Endothelial cell of umbilical vein (primary cell): ENCODE results near the gene PIAS2. TPM values are rescaled to one million over a fixed set of nuclear protein-coding genes. Genes with fewer than 3 reads are reported as not detected.

ENCODE experiments used
- BruUV-seq: library from RNA; stranded (reverse); fragments of 400-500 nt; replicated peaks from 2 replicates; lab custom pipeline; 2021; lab: Mats Ljungman, UMichigan
- CTCF ChIA-PET: fragments of 300-600, 350-600 bp; sonication (Branson Sonifier 250); formaldehyde crosslinking; loops from one replicate; lab custom pipeline; 2021; ENCODE audit warnings: antibody characterized with exemption, inconsistent platforms; lab: Charles Lee
- POLR2A ChIA-PET: fragments of 300-600, 350-600 bp; sonication (Branson Sonifier 250); formaldehyde crosslinking; loops from one replicate; lab custom pipeline; 2021; ENCODE audit warnings: antibody characterized with exemption, inconsistent platforms; lab: Charles Lee
- DNase-seq: peaks from one replicate; pipeline ENCODE4 v3.0.0-alpha.2; 2011; ENCODE audit warnings: low read depth, low spot score
- FAIRE-seq: peaks from 2 replicates; lab custom pipeline; 2011; peaks lifted over from hg19 to GRCh38; lab: Jason Lieb, UNC
- H2AFZ ChIP-seq: 2 replicates; pipeline ENCODE4 v1.6.0; 2012; ENCODE audit warnings: low read depth, low read length, control low read depth, inconsistent platforms
- H3K27ac ChIP-seq: 2 replicates; pipeline ENCODE4 v1.5.1; 2011; ENCODE audit warnings: low read depth, mild to moderate bottlenecking, control low read depth, low read length, moderate library complexity; ENCODE audit not compliant: insufficient read depth
- H3K27me3 ChIP-seq, 2 experiments: 2 replicates each; pipeline versions ENCODE4 v1.6.0 to v1.6.1; 2011; ENCODE audit warnings: low read length in 2 of 2, mixed read lengths in 1 of 2; ENCODE audit not compliant: control insufficient read depth in 2 of 2, insufficient read depth in 2 of 2
- H3K36me3 ChIP-seq, 2 experiments: 2 replicates in 1 of 2; 3 replicates in 1 of 2; pipeline ENCODE4 v1.5.1; 2011; ENCODE audit warnings: low read length in 2 of 2, mild to moderate bottlenecking in 1 of 2, moderate library complexity in 1 of 2; ENCODE audit not compliant: control insufficient read depth in 2 of 2, insufficient read depth in 2 of 2; ENCODE audit errors: extremely low read depth in 1 of 2
- H3K4me1 ChIP-seq: 3 replicates; pipeline ENCODE4 v1.5.1; 2011; ENCODE audit warnings: mild to moderate bottlenecking, low read length; ENCODE audit not compliant: control insufficient read depth, insufficient read depth; ENCODE audit errors: extremely low read depth
- H3K4me2 ChIP-seq: 2 replicates; pipeline ENCODE4 v1.6.1; 2011; ENCODE audit warnings: low read length, control low read depth, mixed read lengths; ENCODE audit not compliant: insufficient read depth
- H3K4me3 ChIP-seq, 3 experiments: fragments of 200-600 bp in 1 of 3; sonication (generic), shearing (Covaris generic) in 1 of 3; replicated peaks in 1 of 3; 2 replicates each; pipeline ENCODE4 v1.5.1; 2011 to 2016; ENCODE audit warnings: control low read depth in 3 of 3, low read length in 3 of 3, mild to moderate bottlenecking in 2 of 3, inconsistent platforms in 1 of 3, low read depth in 1 of 3, moderate library complexity in 1 of 3; ENCODE audit not compliant: insufficient read depth in 1 of 3
- H3K79me2 ChIP-seq: 2 replicates; pipeline ENCODE4 v1.6.0; 2012; ENCODE audit warnings: low read length, inconsistent platforms; ENCODE audit not compliant: control insufficient read depth, insufficient read depth
- H3K9ac ChIP-seq: replicated peaks from 2 replicates; pipeline ENCODE3; 2011; ENCODE audit warnings: low read length, control low read depth; ENCODE audit not compliant: insufficient read depth; ENCODE audit errors: extremely low read depth
- H3K9me1 ChIP-seq: replicated peaks from 3 replicates; pipeline ENCODE4 v1.6.0; 2011; ENCODE audit warnings: mild to moderate bottlenecking, low read length; ENCODE audit not compliant: control insufficient read depth, insufficient read depth; ENCODE audit errors: extremely low read depth
- H3K9me3 ChIP-seq: replicated peaks from 2 replicates; pipeline ENCODE4 v1.5.1; 2012; ENCODE audit warnings: low read length, inconsistent platforms; ENCODE audit not compliant: control insufficient read depth, insufficient read depth
- H4K20me1 ChIP-seq: replicated peaks from 2 replicates; pipeline ENCODE3; 2011; ENCODE audit warnings: mild to moderate bottlenecking, low read length; ENCODE audit not compliant: control insufficient read depth, insufficient read depth; ENCODE audit errors: extremely low read depth
- CTCF ChIP-seq, 2 donors: IDR thresholded peaks; 1 replicate in 1 of 2; 2 replicates in 1 of 2; pipeline ENCODE4 v1.5.1; 2011; ENCODE audit warnings: low read length in 2 of 2, mild to moderate bottlenecking in 2 of 2, moderate library complexity in 2 of 2, control low read depth in 1 of 2, inconsistent platforms in 1 of 2, low read depth in 1 of 2; ENCODE audit not compliant: insufficient read depth in 1 of 2; ENCODE audit errors: extremely low read depth in 1 of 2
- EZH2 ChIP-seq: IDR thresholded peaks from 2 replicates; pipeline ENCODE4 v1.6.1; 2012; ENCODE audit warnings: borderline replicate concordance, low read depth, mild to moderate bottlenecking, moderate library complexity, low read length, inconsistent platforms; ENCODE audit not compliant: severe bottlenecking
- FOS ChIP-seq: IDR thresholded peaks from 2 replicates; pipeline ENCODE4 v1.6.1; 2011; ENCODE audit warnings: mild to moderate bottlenecking, low read length, moderate library complexity, borderline replicate concordance; ENCODE audit not compliant: insufficient read depth
- GATA2 ChIP-seq: IDR thresholded peaks from 2 replicates; pipeline ENCODE4 v1.7.0; 2011; ENCODE audit warnings: low read depth, mild to moderate bottlenecking, moderate library complexity, mixed read lengths, low read length; ENCODE audit not compliant: insufficient read length, insufficient read depth
- JUN ChIP-seq: IDR thresholded peaks from 2 replicates; pipeline ENCODE4 v1.6.1; 2011; ENCODE audit warnings: borderline replicate concordance, low read depth; ENCODE audit not compliant: insufficient read length, insufficient read depth
- MYC ChIP-seq: IDR thresholded peaks from one replicate; pipeline ENCODE4 v1.6.1; 2011; ENCODE audit warnings: mild to moderate bottlenecking, low read depth, low read length
- POLR2A ChIP-seq: IDR thresholded peaks from 2 replicates; pipeline ENCODE4 v1.6.1; 2012; ENCODE audit warnings: low read depth, mild to moderate bottlenecking, control low read depth, low read length
- POLR2AphosphoS5 ChIP-seq: IDR thresholded peaks from 2 replicates; pipeline ENCODE4 v1.6.1; 2012; ENCODE audit warnings: low read depth, mild to moderate bottlenecking, control low read depth, low read length, moderate library complexity; ENCODE audit not compliant: insufficient read depth
- dilution Hi-C: fragments of 300-500 bp; cut with MboI; formaldehyde crosslinking; loops from one replicate; pipeline ENCODE4 v1.15.0; 2019; ENCODE audit warnings: low sequenced_read_pairs; ENCODE audit not compliant: extremely low pct_ligation_motif_present
- intact Hi-C: fragments of 100-400 bp; cut with micrococcal nuclease; formaldehyde crosslinking; loops from one replicate; pipeline ENCODE4 v1.10.0; 2022
- polyA plus RNA-seq, 4 experiments: library from polyadenylated mRNA; depleted of rRNA in 3 of 4; stranded (reverse) in 3 of 4; unstranded in 1 of 4; fragments of >200 nt; gene quantifications; 2 replicates each; pipeline versions ENCODE4 v1.2.1 to v1.2.3, GENCODE V29; 2011 to 2012; ENCODE audit warnings: missing spikeins in 1 of 4
- total RNA-seq: library from RNA; stranded (reverse); gene quantifications from 2 replicates; pipeline ENCODE4 v1.2.3, GENCODE V29; 2021
- TF ChIP-seq, protein P1 (sequence below): IDR thresholded peaks from 2 replicates; pipeline ENCODE4 v1.6.1; 2011; ENCODE audit not compliant: insufficient read depth, insufficient read length

The PIAS2 gene
- total and polyA plus RNA-seq, 2 donors (not counting 3 experiments of a cell fraction or from before 2014, with no cell fraction given): 7.0 to 34.3 TPM

DNA sequence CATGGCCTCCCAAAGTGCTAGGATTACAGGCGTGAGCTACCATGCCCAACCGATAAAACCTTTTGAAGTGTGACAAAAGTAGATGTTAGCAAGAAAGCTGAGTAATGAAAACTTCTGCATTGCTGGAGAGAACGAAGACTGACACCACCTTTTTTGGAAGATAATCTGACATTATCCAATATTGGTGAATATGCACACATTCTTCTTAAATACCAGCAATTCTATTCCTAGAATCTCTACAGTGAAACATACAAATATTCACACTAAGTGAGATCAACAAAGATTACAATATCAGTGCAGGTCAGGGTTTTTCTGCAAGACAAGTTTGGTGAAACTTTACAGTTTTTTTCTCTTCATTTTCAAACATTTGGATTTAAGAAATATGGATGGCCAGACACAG is 7.8 kb downstream of the PIAS2 start:
- no peaks in the 10 kb centered on the region for H3K9me3 ChIP-seq
- no peak overlapping the region for H3K4me3 ChIP-seq
- BruUV-seq: no TSS peak
- CTCF ChIA-PET: interaction anchor here (1.5 kb wide), 1 partner anchor 12 kb away, joined by 4 read pairs; no protein-coding TSS in a partner anchor
- TF ChIP-seq EZH2 (no peak), GATA2 (no peak), FOS (no peak), MYC (no peak), POLR2A (no peak), POLR2AphosphoS5 (no peak), CTCF (IDR thresholded peaks at IDR 0.05; ENCODE audit: extremely low read depth in 1 of 2, insufficient read depth in 1 of 2, low read depth in 1 of 2, low read length in 2 of 2) (no peak), JUN (no peak)
- TF ChIP-seq, protein P1, sequence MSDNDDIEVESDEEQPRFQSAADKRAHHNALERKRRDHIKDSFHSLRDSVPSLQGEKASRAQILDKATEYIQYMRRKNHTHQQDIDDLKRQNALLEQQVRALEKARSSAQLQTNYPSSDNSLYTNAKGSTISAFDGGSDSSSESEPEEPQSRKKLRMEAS: no peak
- no peak overlapping the region for H3K27ac ChIP-seq
- dilution Hi-C loops (no loop called here), intact Hi-C loops (no loop called here)
- no peak overlapping the region for H3K9ac ChIP-seq
- POLR2A ChIA-PET: no interaction called here
- H3K79me2 ChIP-seq: peaks cover 59% of the 10 kb centered on the region
- no peaks in the 10 kb centered on the region for H3K9me1 ChIP-seq
- H3K27me3 ChIP-seq: no peaks in the 10 kb centered on the region
- no peak overlapping the region for H2AFZ ChIP-seq
- DNase-seq (no peak), FAIRE-seq (no peak)
- no peaks in the 10 kb centered on the region for H3K4me1 ChIP-seq
- H4K20me1 ChIP-seq: peaks cover 5% of the 10 kb centered on the region
- H3K4me2 ChIP-seq: no peak overlapping the region
- no peaks in the 10 kb centered on the region for H3K36me3 ChIP-seq
